ENCODE measurements around the gene ITM2C. TPM values are rescaled to one million over a fixed set of nuclear protein-coding genes. Genes with fewer than 3 reads are reported as not detected.
A peak's percentile ranks its signal among the peaks of the same experiment; 100 is the strongest.

The ITM2C gene
- total and polyA plus RNA-seq, 9 donors, result 52.3 to 96.2 (median 67.8) TPM

GRCh38 chr2:230895536-230896345 is 31.0 kb downstream of the ITM2C start:
- Histone ChIP-seq H3K4me3 (no peak overlapping the region), H3K9me3 (no peaks in the 10 kb centered on the region), H3K27me3 (no peaks in the 10 kb centered on the region), H3K4me1 (ENCODE audit: insufficient read depth) (no peaks in the 10 kb centered on the region), H3K36me3 (no peaks in the 10 kb centered on the region), H3K27ac (no peak overlapping the region)
- WGBS, 3 donors, result 44 to 52% (median 46%) methylated on average over 6 of the region's 6 CpGs
- intact Hi-C loops (cut with DNase I), result no loop called here
- peak in 2 of 5 donors; percentile 1 to 6 for DNase-seq
- no peak for TF ChIP-seq EP300 (IDR thresholded peaks at IDR 0.05)
- TF ChIP-seq, protein P1, sequence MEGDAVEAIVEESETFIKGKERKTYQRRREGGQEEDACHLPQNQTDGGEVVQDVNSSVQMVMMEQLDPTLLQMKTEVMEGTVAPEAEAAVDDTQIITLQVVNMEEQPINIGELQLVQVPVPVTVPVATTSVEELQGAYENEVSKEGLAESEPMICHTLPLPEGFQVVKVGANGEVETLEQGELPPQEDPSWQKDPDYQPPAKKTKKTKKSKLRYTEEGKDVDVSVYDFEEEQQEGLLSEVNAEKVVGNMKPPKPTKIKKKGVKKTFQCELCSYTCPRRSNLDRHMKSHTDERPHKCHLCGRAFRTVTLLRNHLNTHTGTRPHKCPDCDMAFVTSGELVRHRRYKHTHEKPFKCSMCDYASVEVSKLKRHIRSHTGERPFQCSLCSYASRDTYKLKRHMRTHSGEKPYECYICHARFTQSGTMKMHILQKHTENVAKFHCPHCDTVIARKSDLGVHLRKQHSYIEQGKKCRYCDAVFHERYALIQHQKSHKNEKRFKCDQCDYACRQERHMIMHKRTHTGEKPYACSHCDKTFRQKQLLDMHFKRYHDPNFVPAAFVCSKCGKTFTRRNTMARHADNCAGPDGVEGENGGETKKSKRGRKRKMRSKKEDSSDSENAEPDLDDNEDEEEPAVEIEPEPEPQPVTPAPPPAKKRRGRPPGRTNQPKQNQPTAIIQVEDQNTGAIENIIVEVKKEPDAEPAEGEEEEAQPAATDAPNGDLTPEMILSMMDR (IDR thresholded peaks at IDR 0.05), result no peak
- no peak for TF ChIP-seq POLR2A (IDR thresholded peaks at IDR 0.05)

GRCh38 chr2:230896346-230897115 is 31.8 kb downstream of the ITM2C start:
- TF ChIP-seq, protein P1 (IDR thresholded peaks at IDR 0.05), result no peak
- TF ChIP-seq POLR2A (IDR thresholded peaks at IDR 0.05), result no peak
- TF ChIP-seq EP300 (IDR thresholded peaks at IDR 0.05), result no peak
- H3K27ac ChIP-seq, result no peak overlapping the region
- H3K4me1 ChIP-seq (ENCODE audit: insufficient read depth), result no peaks in the 10 kb centered on the region
- H3K27me3 ChIP-seq, result no peaks in the 10 kb centered on the region
- intact Hi-C loops (cut with DNase I), result no loop called here
- peak in 2 of 5 donors; percentile 2 to 4 for DNase-seq
- H3K9me3 ChIP-seq, result no peaks in the 10 kb centered on the region
- H3K4me3 ChIP-seq, result no peak overlapping the region
- WGBS, 3 donors, result 79 to 82% (median 79%) methylated on average over 19 of the region's 19 CpGs
- H3K36me3 ChIP-seq, result no peaks in the 10 kb centered on the region

GRCh38 chr2:230898016-230898712 is 33.4 kb downstream of the ITM2C start:
- Histone ChIP-seq H3K4me1 (ENCODE audit: insufficient read depth) (no peaks in the 10 kb centered on the region), H3K4me3 (no peak overlapping the region), H3K27me3 (no peaks in the 10 kb centered on the region), H3K9me3 (no peaks in the 10 kb centered on the region), H3K27ac (no peak overlapping the region), H3K36me3 (no peaks in the 10 kb centered on the region)
- intact Hi-C loops (cut with DNase I), result no loop called here
- TF ChIP-seq, protein P1 (IDR thresholded peaks at IDR 0.05), result no peak
- TF ChIP-seq EP300 (IDR thresholded peaks at IDR 0.05), result no peak
- no peak for TF ChIP-seq POLR2A (IDR thresholded peaks at IDR 0.05)
- peak in 2 of 5 donors; percentile 3 for DNase-seq
- WGBS, 3 donors, result 85 to 89% (median 88%) methylated on average over 13 of the region's 13 CpGs

GRCh38 chr2:230898713-230899091 is 34.0 kb downstream of the ITM2C start:
- Histone ChIP-seq H3K9me3 (no peaks in the 10 kb centered on the region), H3K36me3 (no peaks in the 10 kb centered on the region), H3K27ac (no peak overlapping the region), H3K4me3 (no peak overlapping the region), H3K27me3 (no peaks in the 10 kb centered on the region), H3K4me1 (ENCODE audit: insufficient read depth) (no peaks in the 10 kb centered on the region)
- WGBS, 3 donors, result 63 to 72% (median 70%) methylated on average over 8 of the region's 8 CpGs
- TF ChIP-seq POLR2A (IDR thresholded peaks at IDR 0.05), result no peak
- no peak for TF ChIP-seq EP300 (IDR thresholded peaks at IDR 0.05)
- TF ChIP-seq, protein P1 (IDR thresholded peaks at IDR 0.05), result no peak
- intact Hi-C loops (cut with DNase I), result no loop called here
- peak in 2 of 5 donors; percentile 1 to 2 for DNase-seq

All from ovary (tissue), 9 donors.